Measurements from ENCODE around the gene SDK2.

SDK2 gene

DNA sequence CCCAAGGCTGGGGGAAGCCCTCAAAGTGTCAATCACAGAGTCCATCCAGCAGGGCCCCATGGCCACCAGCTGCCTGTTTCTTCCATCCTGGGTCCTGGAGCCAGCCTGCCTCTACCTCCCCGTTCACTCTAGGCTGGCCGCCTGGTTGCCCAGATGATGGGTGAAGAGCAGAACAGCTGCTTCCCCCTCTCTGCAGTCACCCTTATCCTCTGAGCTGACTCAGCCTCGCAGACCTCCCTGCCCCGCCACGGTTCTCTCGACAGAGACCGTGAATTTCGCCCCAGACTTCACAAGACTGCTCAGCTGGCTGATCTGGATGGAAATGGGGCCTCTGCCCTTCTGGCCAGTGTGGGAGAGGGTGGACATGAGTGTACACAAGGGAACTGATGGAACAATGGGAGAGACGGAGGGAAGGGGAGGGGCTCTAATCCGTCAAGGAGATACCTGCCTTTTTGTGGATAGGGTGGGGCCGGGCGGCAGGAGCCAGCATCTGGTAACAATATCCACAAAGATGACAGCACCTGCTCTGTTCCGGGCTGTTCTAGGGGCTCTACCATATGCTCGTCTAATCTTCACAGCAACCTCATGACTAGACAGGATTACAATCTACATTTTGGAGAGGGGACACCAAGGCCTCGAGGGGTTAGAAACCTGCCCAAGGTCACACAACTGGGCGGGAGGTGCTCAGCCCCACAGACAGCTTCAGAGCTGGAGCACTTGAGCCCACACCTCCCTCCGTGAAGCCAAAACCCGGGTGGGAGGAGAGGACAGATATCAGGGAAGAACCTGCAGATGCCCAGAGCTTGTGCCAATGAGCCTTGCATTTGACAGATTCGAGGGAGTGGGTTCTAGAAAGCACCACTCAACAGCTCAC, 136.0 kb downstream of the SDK2 start:
- no peak for DNase-seq (ENCODE audit: low read depth)

GRCh38 chr17:73506470-73507435, 137.5 kb downstream of the SDK2 start:
- DNase-seq (ENCODE audit: low read depth) = no peak

- DNase-seq (ENCODE audit: low read depth) = no peak
Measured at GRCh38 chr17:73503560-73503959, 140.7 kb downstream of the SDK2 start.

DNA sequence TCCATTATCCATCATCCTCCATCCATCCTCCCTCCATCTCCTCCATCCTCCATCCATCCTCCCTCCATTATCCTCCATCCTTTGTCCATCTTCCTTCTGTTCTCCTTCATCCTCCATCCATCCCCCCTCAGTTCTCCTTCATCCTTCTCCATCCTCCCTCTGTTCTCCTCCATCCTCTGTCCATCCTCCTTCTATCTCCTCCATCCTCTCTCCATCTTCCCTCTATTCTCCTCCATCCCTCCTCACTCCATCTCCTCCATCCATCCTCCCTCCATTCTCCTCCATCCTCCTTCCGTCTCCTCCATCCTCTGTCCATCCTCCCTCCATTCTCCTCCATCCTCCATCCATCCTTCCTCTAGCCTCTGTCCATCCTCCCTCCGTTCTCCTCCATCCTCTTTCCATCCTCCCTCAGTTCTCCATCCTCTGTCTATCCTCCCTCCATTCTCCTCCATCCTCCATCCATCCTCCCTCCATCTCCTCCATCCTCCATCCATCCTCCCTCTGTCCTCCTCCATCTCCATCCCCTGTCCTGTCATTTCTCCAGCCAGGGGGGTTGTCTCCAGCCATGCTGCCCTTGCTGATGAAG, 143.7 kb downstream of the SDK2 start:
- no peak for DNase-seq (ENCODE audit: low read depth)

DNA sequence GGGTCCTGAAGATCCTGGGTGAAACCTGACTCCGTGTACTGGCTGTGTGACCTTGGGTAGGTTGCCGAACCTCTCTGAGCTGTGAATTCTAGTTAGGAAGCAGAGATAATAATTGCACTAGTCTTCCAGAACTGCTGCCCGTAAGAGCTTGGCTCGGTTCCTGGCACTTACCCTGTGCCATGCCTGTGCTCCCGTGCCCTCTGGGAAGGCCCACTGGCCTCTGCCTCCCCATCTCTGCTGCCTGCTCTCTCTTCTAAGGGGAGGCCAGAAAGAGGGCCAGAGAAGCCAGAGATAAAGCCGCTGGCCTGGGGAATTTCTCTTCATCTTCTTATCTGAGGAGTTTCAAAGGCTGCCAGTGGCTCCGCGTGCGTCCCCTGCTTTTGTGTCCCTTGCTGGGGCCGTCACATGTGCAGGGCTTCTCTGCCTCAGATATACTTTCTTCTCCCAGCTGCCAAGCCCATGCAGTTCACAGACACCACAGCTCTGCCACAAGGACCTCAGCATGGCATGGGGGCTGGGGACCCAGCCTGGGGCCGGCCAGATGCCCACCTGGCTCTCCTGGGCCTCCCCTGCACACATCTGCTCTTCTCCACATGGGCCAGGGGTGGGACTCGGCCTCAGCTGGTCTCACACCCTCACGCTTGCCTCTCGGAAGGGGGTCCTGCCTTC, 145.2 kb downstream of the SDK2 start:
- no peak for DNase-seq (ENCODE audit: low read depth)

DNA sequence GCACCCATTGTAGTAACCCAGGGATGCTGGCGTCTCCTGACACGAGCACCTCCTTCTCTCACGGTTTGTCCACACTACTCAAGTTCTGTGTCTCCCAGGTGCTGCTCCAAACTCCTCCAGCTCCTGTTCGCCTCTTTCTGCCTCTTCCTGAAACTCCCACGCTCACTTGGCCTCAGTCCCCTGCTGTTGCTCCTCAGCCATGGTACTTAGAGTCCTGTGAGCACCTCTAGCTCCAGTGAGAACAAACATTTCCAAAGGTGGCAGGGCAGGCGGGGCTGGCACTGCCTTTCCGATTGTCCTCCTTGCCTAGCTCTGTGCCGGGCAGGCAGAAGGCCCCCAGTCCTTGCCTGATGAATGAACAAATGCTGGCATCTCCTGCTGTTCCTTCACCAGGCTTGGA, 146.1 kb downstream of the SDK2 start:
- DNase-seq (ENCODE audit: low read depth) = no peak

GRCh38 chr17:73497721-73498120, 146.5 kb downstream of the SDK2 start:
- no peak for DNase-seq (ENCODE audit: low read depth)

DNA sequence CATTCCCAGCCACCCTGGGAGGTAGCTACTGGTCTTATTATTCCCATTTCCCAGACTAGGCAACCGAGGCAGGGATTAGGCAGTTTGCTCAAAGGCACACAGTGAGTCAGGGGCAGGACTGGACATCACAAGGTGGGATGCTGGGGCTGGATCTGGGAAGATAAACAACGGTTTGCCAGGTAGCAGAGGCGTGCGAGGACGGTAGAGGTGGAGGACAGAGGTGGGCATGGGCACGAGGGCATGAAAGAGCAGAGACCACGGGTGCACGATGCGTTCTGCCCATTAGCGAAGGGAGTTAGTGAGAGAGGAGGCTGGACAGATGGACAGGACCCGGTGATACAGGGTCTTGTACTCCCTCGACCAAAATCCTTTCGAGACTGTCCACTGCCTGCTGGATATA, 148.0 kb downstream of the SDK2 start:
- no peak for DNase-seq (ENCODE audit: low read depth)

DNA sequence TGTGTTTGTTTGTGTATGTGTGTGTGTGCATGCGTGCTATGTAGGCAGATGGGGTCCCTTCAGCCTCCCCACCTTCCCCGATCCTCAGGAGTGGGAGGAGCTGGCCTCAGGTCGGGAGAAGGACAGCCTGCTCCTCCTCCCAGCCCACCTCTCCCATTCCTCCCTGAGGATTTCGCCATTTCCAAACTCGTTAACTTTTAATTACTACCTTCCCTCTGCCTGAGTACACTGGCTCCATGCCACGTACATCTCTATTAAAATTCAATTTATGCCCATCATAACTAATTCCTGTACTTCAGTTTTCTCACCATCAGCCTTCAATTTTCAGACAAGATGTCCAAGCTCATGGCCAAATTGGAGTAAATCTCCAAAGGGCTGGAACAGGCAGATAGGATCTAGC, 148.6 kb downstream of the SDK2 start:
- DNase-seq (ENCODE audit: low read depth) = no peak

- DNase-seq (ENCODE audit: low read depth) = no peak
Measured at GRCh38 chr17:73494950-73495349, 149.3 kb downstream of the SDK2 start.

- DNase-seq (ENCODE audit: low read depth) = no peak
Measured at GRCh38 chr17:73493956-73494926, 150.0 kb downstream of the SDK2 start.

DNA sequence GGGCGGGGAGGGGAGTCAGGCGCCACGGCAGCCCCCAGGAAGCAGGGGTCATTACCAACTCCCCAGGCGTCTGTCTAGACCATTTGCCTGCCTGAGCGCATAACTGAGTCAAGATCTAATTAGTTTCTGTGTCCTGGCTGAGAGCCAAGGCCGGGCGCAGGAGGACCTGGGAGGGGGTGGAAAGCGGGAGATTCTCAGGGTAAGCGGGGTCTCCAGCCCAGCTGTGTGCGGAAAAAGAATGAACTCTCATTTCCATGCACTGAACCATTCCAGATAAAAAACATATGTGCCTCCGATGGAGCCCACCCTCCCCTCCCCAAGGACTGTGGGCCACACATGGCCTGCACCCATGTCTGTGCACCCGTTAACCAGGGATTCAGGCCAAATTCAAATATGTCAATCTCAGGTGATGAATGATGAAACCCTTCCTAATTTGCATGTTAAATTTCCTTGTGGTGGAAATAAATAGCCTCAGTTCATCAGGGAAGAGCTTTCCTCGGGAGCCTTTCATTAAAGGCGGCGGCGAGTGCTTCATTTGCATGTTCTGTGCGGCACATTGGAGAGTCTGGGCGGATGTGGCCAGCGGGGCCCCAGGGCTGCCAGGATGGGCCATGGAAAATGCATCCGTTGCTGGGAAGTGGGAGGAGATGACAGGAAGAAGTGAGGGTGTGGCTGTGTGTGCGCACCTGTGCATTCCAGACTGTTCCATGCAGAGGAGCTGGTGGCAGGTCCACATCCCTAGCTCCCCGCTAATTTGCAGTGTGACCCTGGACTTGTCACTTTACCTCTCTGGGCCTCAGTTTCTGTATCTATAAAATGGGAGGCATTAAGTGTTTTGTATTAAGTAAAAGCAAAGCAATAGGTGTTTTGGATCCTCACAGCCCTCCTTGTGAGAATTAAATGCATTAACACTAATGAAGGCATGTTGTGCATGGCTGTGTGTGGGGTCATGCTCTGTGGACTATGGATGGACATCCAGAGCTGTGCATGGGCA, 151.1 kb downstream of the SDK2 start:
- no peak for DNase-seq (ENCODE audit: low read depth)

- no peak for DNase-seq (ENCODE audit: low read depth)
Measured at GRCh38 chr17:73492125-73492820, 152.0 kb downstream of the SDK2 start.

- no peak for DNase-seq (ENCODE audit: low read depth)
Measured at GRCh38 chr17:73491648-73492047, 152.6 kb downstream of the SDK2 start.

GRCh38 chr17:73490851-73491250, 153.4 kb downstream of the SDK2 start:
- no peak for DNase-seq (ENCODE audit: low read depth)

DNA sequence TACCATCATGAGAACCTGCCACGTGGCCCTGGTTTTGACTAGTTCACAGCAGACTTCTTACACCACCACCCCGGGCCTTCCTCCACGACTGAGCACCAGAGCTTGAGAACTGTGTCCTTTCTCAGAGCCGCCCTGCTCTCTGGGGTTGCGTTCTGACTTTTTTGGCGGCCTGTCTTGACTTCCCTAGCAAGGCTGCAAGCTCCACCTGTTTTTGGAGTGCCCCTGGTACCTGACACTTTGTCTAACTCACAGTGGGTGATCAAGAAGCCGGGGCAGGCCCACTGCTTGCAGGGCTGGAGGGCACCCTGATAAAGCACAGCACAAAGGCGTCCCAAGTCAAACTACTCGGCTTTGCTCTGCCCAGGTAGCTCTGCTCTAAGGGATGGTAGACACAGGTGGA, 154.3 kb downstream of the SDK2 start:
- DNase-seq (ENCODE audit: low read depth) = no peak

GRCh38 chr17:73489333-73489732, 154.9 kb downstream of the SDK2 start:
- no peak for DNase-seq (ENCODE audit: low read depth)

GRCh38 chr17:73485130-73485529, 159.1 kb downstream of the SDK2 start:
- peak; percentile 6 for DNase-seq (ENCODE audit: low read depth)

DNA sequence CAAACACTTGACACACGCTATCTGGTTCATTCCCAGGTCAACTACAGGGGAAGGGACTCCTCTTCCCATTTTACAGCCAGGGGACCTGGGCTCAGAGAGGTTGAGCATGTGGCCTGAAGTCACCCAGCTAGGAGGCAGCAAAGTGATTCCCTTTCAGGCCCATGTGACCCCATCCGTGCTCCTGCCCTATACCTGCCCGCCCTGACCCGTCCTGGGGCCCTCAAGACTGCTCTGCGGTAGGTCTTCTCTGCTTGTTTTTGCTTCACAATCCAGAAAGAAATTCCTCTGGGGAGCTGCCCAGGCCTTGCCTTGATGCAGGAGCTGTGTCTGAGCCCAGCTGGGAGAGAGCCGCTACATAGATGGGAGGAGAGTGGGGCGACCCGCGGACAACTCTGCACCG, 161.4 kb downstream of the SDK2 start:
- no peak for DNase-seq (ENCODE audit: low read depth)

Data from iris pigment epithelial cell (primary cell).